ENCODE data around the gene ATXN7L1.
"Not testable (repeated sequence)": the region's sequence is repeated elsewhere in the genome, so short reads cannot be mapped to it uniquely, and the experiment has no call there.

DNA sequence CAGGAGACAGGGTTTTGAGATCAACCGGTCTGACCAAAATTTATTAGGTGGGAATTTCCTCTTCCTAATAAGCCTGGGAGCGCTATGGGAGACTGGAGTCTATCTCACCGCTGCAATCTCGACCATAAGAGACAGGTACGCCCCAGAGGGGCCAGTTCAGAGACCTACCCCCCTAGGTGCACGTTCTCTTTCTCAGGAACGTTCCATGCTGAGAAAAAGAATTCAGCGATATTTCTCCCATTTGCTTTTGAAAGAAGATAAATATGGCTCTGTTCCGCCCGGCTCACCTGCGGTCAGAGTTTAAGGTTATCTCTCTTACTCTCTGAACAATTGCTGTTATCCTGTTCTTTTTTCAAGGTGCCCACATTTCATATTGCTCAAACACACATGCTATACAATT lies 179.2 kb downstream of the ATXN7L1 start:
- not testable (repeated sequence) for TF ChIP-seq POLR2A (IDR thresholded peaks at IDR 0.05)
- TF ChIP-seq, protein P1, sequence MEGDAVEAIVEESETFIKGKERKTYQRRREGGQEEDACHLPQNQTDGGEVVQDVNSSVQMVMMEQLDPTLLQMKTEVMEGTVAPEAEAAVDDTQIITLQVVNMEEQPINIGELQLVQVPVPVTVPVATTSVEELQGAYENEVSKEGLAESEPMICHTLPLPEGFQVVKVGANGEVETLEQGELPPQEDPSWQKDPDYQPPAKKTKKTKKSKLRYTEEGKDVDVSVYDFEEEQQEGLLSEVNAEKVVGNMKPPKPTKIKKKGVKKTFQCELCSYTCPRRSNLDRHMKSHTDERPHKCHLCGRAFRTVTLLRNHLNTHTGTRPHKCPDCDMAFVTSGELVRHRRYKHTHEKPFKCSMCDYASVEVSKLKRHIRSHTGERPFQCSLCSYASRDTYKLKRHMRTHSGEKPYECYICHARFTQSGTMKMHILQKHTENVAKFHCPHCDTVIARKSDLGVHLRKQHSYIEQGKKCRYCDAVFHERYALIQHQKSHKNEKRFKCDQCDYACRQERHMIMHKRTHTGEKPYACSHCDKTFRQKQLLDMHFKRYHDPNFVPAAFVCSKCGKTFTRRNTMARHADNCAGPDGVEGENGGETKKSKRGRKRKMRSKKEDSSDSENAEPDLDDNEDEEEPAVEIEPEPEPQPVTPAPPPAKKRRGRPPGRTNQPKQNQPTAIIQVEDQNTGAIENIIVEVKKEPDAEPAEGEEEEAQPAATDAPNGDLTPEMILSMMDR (IDR thresholded peaks at IDR 0.05) = not testable (repeated sequence)

Data from prostate gland (tissue), 2 donors.